Psoas muscle (tissue), 8 donors: ENCODE data around the gene BTBD16. TPM values are rescaled to one million over a fixed set of nuclear protein-coding genes. Genes with fewer than 3 reads are reported as not detected.

ENCODE experiments used
- ATAC-seq, 4 donors: fragments of 200-7000 bp; cut with Tn5 transposase; one replicate each; pipeline ENCODE4 v1.9.1; 2020; ENCODE audit warnings: moderate library complexity in 3 of 4, mild to moderate bottlenecking in 2 of 4
- DNase-seq, 2 donors: peaks; one replicate each; pipeline ENCODE4 v3.0.0-alpha.2; 2020
- H3K27ac ChIP-seq: fragments of 200-600 bp; one replicate; pipeline ENCODE4 v1.8.0; 2022
- H3K27me3 ChIP-seq, 3 donors: fragments of 200-600 bp in 1 of 3; one replicate each; pipeline versions ENCODE4 v1.6.1 to v1.8.0; 2013 to 2022; ENCODE audit warnings: low read length in 2 of 3, mild to moderate bottlenecking in 2 of 3, moderate library complexity in 1 of 3; ENCODE audit not compliant: insufficient read depth in 3 of 3
- H3K36me3 ChIP-seq, 2 donors: fragments of 200-600 bp in 1 of 2; one replicate each; pipeline versions ENCODE4 v1.6.1 to v1.8.0; 2013 to 2022; ENCODE audit warnings: low read depth in 1 of 2, mild to moderate bottlenecking in 1 of 2, moderate library complexity in 1 of 2; ENCODE audit not compliant: insufficient read depth in 1 of 2
- H3K4me1 ChIP-seq: fragments of 200-600 bp; one replicate; pipeline ENCODE4 v1.8.0; 2022
- H3K4me3 ChIP-seq: fragments of 200-600 bp; one replicate; pipeline ENCODE4 v1.8.0; 2022; ENCODE audit warnings: mild to moderate bottlenecking
- H3K9me3 ChIP-seq: fragments of 200-600 bp; one replicate; pipeline ENCODE4 v1.8.0; 2022
- WGBS, 3 donors: extraction: QIAGEN DNeasy Blood & Tissue Kit; methylation state at CpG; one replicate each; pipeline versions ENCODE4 v1.1.6 to v1.1.7; 2013; 5-methylcytosine and 5-hydroxymethylcytosine counted together
- intact Hi-C, 2 donors: fragments of 100-400 bp; cut with DNase I; formaldehyde crosslinking; loops; one replicate each; pipeline versions ENCODE4 v1.11.0 to v1.14.2; 2022
- polyA plus RNA-seq, 3 donors: library from polyadenylated mRNA; stranded (reverse); fragments of 200-250 nt; gene quantifications; one replicate each; pipeline ENCODE4 v1.2.3, GENCODE V29; 2013
- total RNA-seq, 4 donors: library from RNA; stranded (reverse); fragmentation: NEBNext Ultra II Directional in 2 of 4; extraction: Animal tissue kit (Norgen Biotek cat#: 25700) in 2 of 4; gene quantifications; one replicate each; pipeline versions ENCODE4 v1.2.1 to v1.2.4, GENCODE V29; 2021 to 2023
- TF ChIP-seq, protein P1 (sequence below): fragments of 200-600 bp; IDR thresholded peaks from one replicate; pipeline ENCODE4 v1.8.0; 2022; ENCODE audit warnings: antibody characterized with exemption
- donor health status: healthy with polysubstance abuse.
- donor health status: DM: no; HTN: no; CAD: no; lungs with moderate emphysema.
- donor health status: Bipolar disorder and iron deficiency.
- donor health status: healthy.
- donor health status: DM: yes; HTN: yes; CAD: no.
- donor health status: DM: no; HTN: no; CAD: no.
- donor health status: DM: no; HTN: no; CAD: no.
- donor health status: DM: yes; HTN: yes; CAD: no.

Gene BTBD16
- total and polyA plus RNA-seq, 7 donors = 0.14 to 0.58 (median 0.32) TPM; not detected in 4

GRCh38 chr10:122244001-122244975, 26.8 kb upstream of the BTBD16 start:
- WGBS, 3 donors = 57 to 64% (median 60%) methylated on average over 11 of the region's 11 CpGs
- Histone ChIP-seq H3K27me3 (no peaks in the 10 kb centered on the region), H3K4me1 (no peaks in the 10 kb centered on the region), H3K27ac (no peak overlapping the region), H3K36me3 (peaks cover 6 to 100% of the 10 kb centered on the region in 2 donors), H3K9me3 (no peaks in the 10 kb centered on the region), H3K4me3 (no peak overlapping the region)
- DNase-seq (no peak), ATAC-seq (no peak)
- TF ChIP-seq, protein P1, sequence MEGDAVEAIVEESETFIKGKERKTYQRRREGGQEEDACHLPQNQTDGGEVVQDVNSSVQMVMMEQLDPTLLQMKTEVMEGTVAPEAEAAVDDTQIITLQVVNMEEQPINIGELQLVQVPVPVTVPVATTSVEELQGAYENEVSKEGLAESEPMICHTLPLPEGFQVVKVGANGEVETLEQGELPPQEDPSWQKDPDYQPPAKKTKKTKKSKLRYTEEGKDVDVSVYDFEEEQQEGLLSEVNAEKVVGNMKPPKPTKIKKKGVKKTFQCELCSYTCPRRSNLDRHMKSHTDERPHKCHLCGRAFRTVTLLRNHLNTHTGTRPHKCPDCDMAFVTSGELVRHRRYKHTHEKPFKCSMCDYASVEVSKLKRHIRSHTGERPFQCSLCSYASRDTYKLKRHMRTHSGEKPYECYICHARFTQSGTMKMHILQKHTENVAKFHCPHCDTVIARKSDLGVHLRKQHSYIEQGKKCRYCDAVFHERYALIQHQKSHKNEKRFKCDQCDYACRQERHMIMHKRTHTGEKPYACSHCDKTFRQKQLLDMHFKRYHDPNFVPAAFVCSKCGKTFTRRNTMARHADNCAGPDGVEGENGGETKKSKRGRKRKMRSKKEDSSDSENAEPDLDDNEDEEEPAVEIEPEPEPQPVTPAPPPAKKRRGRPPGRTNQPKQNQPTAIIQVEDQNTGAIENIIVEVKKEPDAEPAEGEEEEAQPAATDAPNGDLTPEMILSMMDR = no peak
- intact Hi-C loops = no loop called here

DNA sequence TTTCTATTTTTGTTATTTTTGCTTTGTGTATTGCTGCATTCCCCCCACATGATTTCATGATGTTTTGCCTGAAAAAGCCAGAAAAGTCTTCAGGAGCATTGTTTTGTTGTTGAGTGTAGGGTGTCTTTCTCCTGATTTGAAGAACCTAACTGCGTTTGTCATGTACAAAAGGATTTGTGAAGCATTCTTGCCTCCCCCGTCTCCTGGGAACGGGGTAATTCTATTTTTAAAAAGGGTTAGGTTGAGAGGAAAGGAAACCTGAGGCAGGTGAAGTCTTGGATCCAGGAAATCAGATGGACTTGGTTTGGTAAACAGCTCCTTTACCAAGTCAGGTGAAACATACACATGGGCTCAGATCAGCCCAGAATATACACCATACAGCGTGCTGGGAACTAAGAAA, 26.0 kb upstream of the BTBD16 start:
- Histone ChIP-seq H3K4me1 (no peaks in the 10 kb centered on the region), H3K4me3 (no peak overlapping the region), H3K27me3 (no peaks in the 10 kb centered on the region), H3K36me3 (peaks cover 4 to 100% of the 10 kb centered on the region in 2 donors), H3K27ac (no peak overlapping the region), H3K9me3 (no peaks in the 10 kb centered on the region)
- intact Hi-C loops = no loop called here
- DNase-seq (no peak), ATAC-seq (no peak)
- TF ChIP-seq, protein P1 = no peak
- 66 to 78% (median 68%) methylated on average over 4 of the region's 4 CpGs for WGBS, 3 donors

- H3K27me3 ChIP-seq = no peaks in the 10 kb centered on the region
- no peak overlapping the region for H3K4me3 ChIP-seq
- peaks cover under 1 to 100% of the 10 kb centered on the region in 2 donors for H3K36me3 ChIP-seq
- TF ChIP-seq, protein P1 = no peak
- no peak for ATAC-seq
- intact Hi-C loops = no loop called here
- H3K9me3 ChIP-seq = no peaks in the 10 kb centered on the region
- DNase-seq = no peak
- 93 to 95% (median 94%) methylated on average over 11 of the region's 11 CpGs for whole genome bisulfite sequencing, 3 donors
- H3K4me1 ChIP-seq = no peaks in the 10 kb centered on the region
- no peak overlapping the region for H3K27ac ChIP-seq
Observed at GRCh38 chr10:122245897-122246296, 25.2 kb upstream of the BTBD16 start.

DNA sequence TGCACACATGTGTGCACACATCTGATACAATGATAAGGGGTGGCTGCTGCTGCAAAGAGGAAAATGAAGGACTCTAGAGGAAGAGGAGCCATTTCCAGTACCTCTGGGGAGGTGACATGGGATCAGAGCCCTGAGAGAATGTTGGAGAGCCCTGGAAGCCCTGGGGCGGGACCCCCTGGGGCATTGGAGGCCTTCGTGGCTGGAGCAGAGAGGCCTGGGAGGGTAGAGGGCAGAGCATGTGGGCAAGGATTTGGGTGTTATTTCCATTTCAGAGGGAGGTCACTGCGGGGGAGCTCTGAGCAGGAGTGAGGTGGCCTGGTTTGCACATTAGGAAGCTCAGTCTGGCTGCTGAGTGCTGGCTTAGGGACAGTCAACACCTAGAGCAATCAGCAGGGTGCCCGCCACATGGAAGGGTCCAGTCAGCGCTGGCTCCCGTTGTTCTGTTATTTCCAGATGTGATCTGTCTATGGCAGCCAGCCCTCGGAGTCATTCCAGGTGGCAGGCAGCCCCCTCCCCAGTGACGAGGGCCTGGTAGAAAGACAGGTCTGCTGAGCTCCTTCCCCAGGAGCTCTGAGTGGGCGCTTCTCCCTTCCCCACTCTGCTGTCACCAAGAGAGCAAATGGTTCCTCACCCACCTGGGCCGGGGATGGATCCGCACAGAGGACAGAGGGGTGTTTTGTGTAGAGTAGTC, 24.1 kb upstream of the BTBD16 start:
- no peak overlapping the region for H3K27ac ChIP-seq
- H3K4me1 ChIP-seq = no peaks in the 10 kb centered on the region
- ATAC-seq (no peak), DNase-seq (no peak)
- WGBS, 3 donors = 83 to 88% (median 84%) methylated on average over 10 to 11 of the region's 11 CpGs
- no peaks in the 10 kb centered on the region for H3K9me3 ChIP-seq
- TF ChIP-seq, protein P1 = no peak
- intact Hi-C loops = no loop called here
- peaks cover 0 to 100% of the 10 kb centered on the region in 2 donors for H3K36me3 ChIP-seq
- H3K27me3 ChIP-seq = no peaks in the 10 kb centered on the region
- H3K4me3 ChIP-seq = no peak overlapping the region
